Epithelial cell of prostate (primary cell): ENCODE results near the gene TUBB2B.
"Not testable (repeated sequence)": the region's sequence is repeated elsewhere in the genome, so short reads cannot be mapped to it uniquely, and the experiment has no call there.

Experiments
- DNase-seq: peaks from one replicate; pipeline ENCODE4 v3.0.0-alpha.2; 2011; ENCODE audit warnings: low read depth, low spot score
- H3K27ac ChIP-seq: fragments of 450-650 bp; 2 replicates; pipeline ENCODE4 v1.5.1; 2017; ENCODE audit warnings: mild to moderate bottlenecking

The TUBB2B gene

DNA sequence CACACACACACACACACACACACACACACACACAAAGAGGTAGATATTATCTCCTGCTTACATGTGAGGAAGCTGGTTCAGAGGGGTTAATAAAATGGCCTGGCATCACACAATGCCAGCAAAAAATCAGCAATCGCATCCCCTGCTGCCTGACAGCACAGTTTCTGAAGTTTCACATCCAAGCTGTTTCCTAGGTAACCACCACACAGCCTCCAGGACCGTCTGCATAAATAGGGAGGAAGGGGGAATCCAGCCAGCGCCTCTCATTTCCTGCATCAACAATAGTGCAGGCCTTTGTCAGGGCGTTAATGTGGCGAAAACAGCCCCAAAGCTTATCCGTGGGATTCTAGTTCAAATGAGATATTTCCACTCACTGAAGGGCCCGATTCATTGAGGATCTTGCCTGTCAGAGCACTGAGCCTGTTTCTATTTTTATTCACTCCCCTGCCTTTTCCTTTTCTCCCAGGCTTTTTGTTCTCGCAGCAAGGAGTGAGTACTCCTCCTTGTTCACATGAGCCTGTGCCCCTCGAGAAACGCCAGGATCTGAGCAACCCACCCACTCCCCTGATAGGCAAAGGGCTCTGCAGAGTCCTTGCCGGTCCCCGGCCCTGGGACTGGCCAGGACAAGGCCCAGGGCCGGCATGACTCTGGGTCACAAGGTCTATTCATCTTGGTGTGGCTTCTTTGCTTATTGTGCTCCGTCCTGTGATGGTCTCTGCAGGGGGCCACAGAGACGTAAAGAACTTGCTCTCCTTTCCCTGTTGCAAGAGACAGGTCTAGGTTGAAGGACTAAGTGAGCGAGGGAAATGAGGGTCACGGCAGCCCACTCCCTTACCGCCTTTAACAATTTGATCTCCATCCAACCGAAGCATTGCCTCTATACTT, 32.7 kb downstream of the TUBB2B start:
- DNase-seq = no peak
- H3K27ac ChIP-seq = no peak overlapping the region

DNA sequence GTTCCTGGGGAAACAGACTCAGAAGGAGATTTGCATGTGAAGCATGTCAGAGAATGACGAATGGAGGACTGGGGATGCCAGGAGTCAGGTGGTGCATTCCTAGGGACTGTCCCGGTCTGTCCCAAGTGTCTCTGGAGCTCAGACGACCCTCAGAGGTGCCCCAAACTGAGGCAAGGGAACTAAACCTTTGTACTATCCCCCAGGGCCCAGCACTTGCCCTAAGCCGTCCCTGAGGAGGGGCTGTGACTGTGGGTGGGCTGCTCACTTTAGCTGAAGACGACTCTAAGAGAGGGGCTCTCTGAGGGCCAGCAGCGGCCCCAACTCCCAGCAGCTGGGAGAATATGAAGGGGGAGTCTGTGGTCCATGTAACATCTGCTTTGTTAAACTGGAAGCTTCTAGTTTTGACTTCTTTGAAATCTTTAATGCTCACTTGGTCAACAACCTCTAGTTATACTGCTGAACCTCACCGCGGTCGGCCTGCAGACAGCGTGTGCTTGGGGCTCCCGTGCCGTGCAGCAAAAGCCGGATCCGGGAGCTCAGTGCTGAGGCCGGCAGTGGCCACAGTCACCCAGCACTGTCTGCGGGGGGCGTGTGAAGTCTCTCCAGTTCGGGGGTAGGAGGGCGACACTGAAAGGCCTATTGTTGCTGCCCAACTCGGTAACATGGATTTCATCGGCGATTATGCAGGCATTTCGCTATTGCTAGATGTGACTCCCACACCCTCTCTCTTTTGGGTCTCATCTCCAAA, 34.2 kb downstream of the TUBB2B start:
- H3K27ac ChIP-seq = no peak overlapping the region
- DNase-seq = no peak

DNA sequence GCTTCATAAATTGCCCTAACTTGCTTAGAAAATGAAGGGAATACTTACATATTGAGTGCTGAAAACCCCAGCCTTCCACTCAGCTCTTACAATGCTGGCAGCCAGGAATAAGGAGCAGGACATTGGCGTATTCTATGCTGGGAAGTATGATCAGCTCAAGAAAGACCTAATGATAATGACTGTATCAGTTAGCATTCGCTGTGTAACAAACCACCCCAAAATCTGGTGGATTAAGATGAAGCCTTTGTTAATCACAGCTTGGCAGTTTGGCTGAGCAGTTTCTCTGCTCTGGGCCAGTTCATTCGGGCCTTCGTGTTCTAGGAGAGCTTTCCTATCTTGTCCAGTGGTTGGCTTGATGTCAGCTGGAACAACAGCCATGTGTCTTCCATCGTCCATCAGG, 36.7 kb downstream of the TUBB2B start:
- no peak for DNase-seq
- no peak overlapping the region for H3K27ac ChIP-seq

DNA sequence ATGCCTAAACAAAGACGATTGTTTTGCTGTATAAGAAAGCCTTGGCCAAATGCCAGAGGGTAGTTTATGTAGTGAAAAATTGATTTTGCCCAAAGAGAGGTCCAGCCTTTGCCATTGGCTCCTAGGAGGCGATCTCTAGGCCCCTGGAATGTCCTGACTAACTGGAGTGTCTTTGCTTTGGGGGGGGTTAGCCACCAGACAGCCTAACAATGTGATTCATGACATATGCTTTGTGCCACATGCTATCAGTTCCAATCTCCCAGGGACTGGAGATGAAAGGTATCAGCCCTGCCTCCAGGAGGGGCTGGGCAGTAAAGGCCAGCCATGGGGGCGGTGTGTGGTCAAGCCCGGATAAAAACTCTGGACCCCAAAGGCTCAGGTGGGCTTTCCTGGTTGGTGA, 37.4 kb downstream of the TUBB2B start:
- H3K27ac ChIP-seq = no peak overlapping the region
- DNase-seq = no peak

DNA sequence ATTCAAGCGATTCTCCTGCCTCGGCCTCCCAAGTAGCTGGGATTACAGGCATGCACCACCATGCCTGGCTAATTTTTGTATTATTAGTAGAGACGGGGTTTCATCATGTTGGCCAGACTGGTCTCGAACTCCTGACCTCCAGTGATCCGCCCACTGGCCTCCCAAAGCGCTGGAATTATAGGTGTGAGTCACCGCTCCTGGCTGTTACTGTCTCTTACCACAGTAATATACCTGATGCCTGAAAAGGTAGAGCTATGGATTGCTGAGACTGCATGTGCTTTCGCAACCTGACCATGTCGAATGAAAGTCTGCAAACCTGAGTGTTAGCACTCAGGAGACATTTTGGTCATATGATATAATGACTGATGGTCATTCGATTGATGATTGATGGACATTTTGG, 38.3 kb downstream of the TUBB2B start:
- DNase-seq, H3K27ac ChIP-seq: not testable (repeated sequence)

DNA sequence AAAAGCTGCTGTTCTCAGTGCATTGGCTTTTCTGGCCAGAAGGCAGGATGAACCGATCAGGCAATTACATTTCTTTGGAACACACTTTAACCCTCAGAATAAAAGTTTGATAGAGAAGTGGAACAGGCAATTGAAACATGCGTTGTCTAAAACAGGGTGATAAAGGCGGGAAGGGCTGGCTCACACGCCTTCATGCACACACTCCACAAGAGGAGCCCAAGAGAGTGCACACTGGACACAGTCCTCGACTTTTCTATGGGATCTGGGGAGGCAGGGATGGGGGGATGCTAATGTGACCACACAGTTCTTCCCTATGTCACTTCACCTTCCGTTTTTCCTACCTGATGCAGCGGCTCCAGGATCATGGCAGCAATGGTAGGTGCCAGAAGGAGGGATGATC, 39.2 kb downstream of the TUBB2B start:
- DNase-seq = no peak
- H3K27ac ChIP-seq = no peak overlapping the region

DNA sequence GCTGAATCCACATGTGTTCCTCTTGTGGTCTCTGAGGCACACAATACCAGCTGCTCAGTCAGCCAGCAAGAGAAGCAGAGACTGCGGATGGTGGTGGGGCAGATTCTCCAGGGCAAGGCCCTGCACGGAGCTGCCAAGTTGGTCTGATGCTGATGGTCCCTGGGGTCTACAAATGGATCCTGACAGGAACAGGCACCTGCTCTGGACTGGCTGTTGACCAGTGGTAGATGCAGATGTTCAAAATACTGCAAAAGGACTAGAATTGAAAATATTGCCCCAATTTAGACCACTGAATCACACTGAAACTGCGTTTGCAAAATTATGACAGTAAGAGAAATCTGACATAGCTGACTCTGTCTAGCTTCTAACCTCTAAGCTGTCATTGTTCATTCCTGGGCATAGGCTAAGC, 40.5 kb downstream of the TUBB2B start:
- no peak for DNase-seq
- no peak overlapping the region for H3K27ac ChIP-seq

DNA sequence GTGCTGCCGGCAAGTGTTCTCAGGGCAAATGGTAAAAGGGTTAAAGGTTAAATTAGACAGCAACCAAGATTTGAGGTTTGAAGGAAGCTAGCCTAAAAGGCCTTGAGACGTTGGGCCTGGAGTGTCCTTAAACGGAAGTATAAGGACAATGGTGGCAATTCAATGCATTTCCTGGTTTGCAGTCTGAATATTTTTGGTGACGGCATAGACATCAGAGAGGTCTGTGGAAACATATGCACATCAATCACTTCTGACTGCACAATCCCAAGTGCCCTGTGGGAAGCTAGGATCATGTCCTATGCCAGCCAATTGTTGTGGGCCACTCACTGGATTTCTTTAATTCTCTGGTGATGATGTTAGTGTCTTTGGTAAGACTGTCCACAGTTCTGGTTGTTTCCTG, 44.4 kb downstream of the TUBB2B start:
- no peak for DNase-seq
- H3K27ac ChIP-seq = no peak overlapping the region

DNA sequence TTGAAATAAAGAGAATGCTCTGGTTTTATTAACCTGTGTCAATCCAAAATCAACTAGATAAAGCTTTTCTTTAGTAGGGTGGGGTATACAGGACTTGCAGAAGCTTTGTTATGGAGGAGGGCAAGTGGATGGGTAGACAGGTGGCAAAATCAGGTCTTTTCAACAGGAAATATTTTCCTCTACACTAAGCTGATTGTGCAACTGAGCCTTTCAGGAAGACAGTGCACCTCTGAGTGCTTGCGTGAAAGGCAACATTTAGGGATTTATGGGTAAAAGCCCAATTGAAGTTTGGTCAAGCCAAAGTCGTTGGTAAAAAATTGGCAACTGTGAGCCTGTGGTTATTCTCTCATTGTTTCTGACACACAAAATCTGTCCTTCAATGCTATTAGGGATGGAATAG, 46.3 kb downstream of the TUBB2B start:
- H3K27ac ChIP-seq = no peak overlapping the region
- no peak for DNase-seq

DNA sequence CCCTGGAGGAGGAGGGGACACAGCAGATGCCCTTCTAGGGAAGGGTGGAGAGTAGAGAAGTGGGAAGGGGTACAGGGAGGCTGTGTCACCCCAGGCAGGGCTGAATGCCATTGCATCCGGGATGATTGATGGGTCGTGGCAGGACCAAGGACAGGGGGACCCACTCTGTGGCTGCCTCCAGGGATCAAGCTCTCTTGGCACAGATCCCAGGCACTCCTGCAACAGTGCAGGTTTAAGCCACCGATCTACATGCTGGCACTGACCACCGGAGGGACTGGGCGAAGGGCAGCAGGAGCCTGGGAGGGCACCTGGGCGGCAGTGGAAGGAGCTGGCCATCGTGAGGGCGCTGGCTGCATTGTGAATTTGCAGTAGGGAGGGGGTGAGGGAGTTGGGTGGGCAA, 47.5 kb downstream of the TUBB2B start:
- DNase-seq, H3K27ac ChIP-seq: not testable (repeated sequence)

DNA sequence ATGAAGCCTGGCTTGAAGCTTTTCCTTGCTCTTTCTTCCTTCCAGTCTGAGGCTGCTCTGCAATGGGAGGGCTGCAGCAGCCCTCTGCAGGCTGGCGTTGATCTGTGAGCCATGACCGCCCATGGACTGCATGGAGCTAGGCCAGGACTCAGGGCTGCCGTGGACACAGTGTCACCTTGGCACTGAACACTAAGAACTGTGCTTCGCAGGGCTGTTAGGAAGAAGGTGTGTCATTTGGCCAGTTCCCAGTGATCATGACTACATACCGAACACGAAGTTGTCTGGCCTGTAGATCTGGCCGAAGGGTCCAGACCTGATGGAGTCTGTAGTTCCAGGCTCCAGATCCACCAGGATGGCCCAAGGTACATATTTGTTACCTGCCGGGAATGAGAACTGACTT, 48.8 kb downstream of the TUBB2B start:
- DNase-seq = not testable (repeated sequence)

DNA sequence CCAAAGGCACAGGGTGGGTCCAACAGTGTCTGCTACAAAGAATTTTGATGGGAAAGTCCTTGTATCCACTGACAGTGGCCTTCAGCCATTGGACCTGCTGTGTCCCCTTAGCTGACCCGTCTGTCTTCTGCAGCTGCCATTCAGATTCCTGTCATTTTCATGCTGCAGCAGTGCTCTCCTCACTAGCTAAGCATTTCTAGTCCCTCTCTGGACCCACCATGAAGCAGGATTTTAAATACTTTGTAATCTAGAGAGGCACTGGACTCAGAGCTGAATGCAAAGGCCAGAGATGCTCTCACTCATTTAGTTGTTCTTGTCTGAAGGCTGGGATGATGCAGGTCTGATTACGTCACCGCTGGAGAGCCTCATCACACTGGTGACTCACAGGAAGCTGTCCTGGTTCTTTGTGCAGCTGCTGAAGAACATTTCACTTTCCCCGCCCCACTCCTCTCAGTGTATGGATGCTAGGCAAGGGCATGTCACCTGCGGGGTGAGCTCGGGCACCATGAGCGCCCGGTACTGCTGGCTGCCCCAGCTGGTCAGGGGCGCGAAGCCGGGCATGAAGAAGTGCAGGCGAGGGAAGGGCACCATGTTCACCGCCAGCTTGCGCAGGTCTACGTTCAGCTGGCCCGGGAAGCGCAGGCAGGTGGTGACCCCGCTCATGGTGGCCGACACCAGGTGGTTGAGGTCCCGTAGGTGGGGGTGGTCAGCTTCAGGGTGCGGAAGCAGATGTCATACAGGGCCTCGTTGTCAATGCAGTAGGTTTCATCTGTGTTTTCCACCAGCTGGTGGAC, 50.7 kb downstream of the TUBB2B start:
- H3K27ac ChIP-seq = no peak overlapping the region
- DNase-seq = peak; percentile 58

More for the DNA sequence above, 48.8 kb downstream of the TUBB2B start:
- not testable (repeated sequence) for H3K27ac ChIP-seq

DNA sequence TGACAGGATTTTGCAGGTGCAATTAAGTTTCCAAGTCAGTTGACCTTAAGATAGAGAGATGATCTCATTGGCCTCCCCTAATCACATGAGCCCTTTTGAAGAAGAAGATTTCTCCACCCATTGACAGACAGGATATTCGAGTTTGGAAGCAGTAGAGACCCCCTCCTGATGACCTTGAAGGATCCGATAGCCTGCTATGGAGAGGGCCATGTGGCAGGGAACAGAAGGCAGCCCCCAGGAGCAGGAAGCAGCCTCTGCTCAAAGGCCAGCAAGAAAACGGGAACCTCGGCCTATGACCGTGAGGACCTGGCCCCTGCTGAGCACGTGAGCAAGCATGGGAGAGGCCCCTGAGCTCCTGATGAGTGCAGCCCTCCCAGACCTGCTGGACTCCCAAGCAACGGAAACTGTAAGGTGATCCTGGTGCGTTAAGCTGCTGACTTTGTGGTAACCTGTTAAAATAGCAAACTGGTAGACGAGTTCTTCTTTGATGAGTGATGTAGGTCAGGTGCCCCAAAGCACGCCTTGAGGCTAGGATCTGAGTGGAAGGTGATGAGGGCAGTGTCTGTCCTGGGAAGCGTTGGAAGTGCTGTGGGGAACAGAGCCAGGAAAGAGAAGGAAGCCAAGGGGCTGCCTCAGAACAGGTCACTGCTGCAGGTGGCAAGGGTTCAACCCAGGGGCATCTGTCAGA, 51.6 kb downstream of the TUBB2B start:
- no peak for DNase-seq
- no peak overlapping the region for H3K27ac ChIP-seq
